Spinal cord (tissue), 10 donors: Measurements from ENCODE around the gene HIGD1C. TPM values are rescaled to one million over a fixed set of nuclear protein-coding genes. Genes with fewer than 3 reads are reported as not detected.

Experiments used
- DNase-seq, 6 donors: peaks; one replicate each; pipeline versions ENCODE4 v3.0.0 to v3.0.0-alpha.2; 2013 to 2015; ENCODE audit warnings: low spot score in 6 of 6, low read depth in 4 of 6
- H3K27ac ChIP-seq: one replicate; pipeline ENCODE4 v1.5.1; 2013; ENCODE audit warnings: low read depth, low read length, control low read depth
- H3K27me3 ChIP-seq: one replicate; pipeline ENCODE4 v1.6.1; 2013; ENCODE audit warnings: low read length; ENCODE audit not compliant: control insufficient read depth, insufficient read depth
- H3K36me3 ChIP-seq: one replicate; pipeline ENCODE4 v1.6.1; 2013; ENCODE audit warnings: low read length; ENCODE audit not compliant: control insufficient read depth, insufficient read depth
- H3K4me1 ChIP-seq: one replicate; pipeline ENCODE4 v1.6.1; 2013; ENCODE audit warnings: low read length; ENCODE audit not compliant: control insufficient read depth, insufficient read depth
- H3K4me3 ChIP-seq: one replicate; pipeline ENCODE4 v1.5.1; 2013; ENCODE audit warnings: low read depth, low read length, control low read depth
- H3K9me3 ChIP-seq: one replicate; pipeline ENCODE4 v1.6.1; 2013; ENCODE audit warnings: low read length; ENCODE audit not compliant: control insufficient read depth, insufficient read depth
- WGBS: methylation state at CpG from one replicate; pipeline ENCODE4 v1.1.5; 2013; ENCODE audit warnings: missing lambda C conversion rate; ENCODE audit not compliant: insufficient coverage; 5-methylcytosine and 5-hydroxymethylcytosine counted together
- polyA plus RNA-seq, 2 donors: library from polyadenylated mRNA; unstranded; fragments of 120-200 nt; gene quantifications; one replicate each; pipeline ENCODE4 v1.2.1, GENCODE V29; 2013; ENCODE audit not compliant: insufficient read length in 2 of 2
- total RNA-seq, 2 donors: library from RNA; depleted of rRNA in 1 of 2; stranded (reverse); fragments of 120-200 nt in 1 of 2; fragments of >200 nt in 1 of 2; gene quantifications; one replicate each; pipeline versions ENCODE4 v1.2.3 to v1.2.4, GENCODE V29; 2013 to 2014
- donor health status: healthy.

HIGD1C gene
- total and polyA plus RNA-seq, 4 donors = 0.53 TPM; not detected in 3

GRCh38 chr12:50979369-50980052 is 27.2 kb downstream of the HIGD1C start:
- DNase-seq = no peak
- Histone ChIP-seq H3K36me3 (peaks cover 2% of the 10 kb centered on the region), H3K4me3 (no peak overlapping the region), H3K4me1 (no peaks in the 10 kb centered on the region), H3K9me3 (no peaks in the 10 kb centered on the region), H3K27ac (no peak overlapping the region), H3K27me3 (no peaks in the 10 kb centered on the region)
- WGBS = 89% methylated on average over 3 of the region's 6 CpGs

- no peaks in the 10 kb centered on the region for H3K9me3 ChIP-seq
- H3K4me3 ChIP-seq = no peak overlapping the region
These were observed 28.2 kb downstream of the HIGD1C start for GRCh38 chr12:50980545-50980944.

GRCh38 chr12:50981319-50982239 is 29.2 kb downstream of the HIGD1C start:
- DNase-seq = no peak
- Histone ChIP-seq H3K36me3 (peaks cover 3% of the 10 kb centered on the region), H3K27me3 (no peaks in the 10 kb centered on the region), H3K27ac (no peak overlapping the region), H3K9me3 (no peaks in the 10 kb centered on the region), H3K4me1 (no peaks in the 10 kb centered on the region), H3K4me3 (no peak overlapping the region)
- 77% methylated on average over 3 of the region's 6 CpGs for WGBS

More at GRCh38 chr12:50980545-50980944, 28.2 kb downstream of the HIGD1C start:
- Histone ChIP-seq H3K4me1 (no peaks in the 10 kb centered on the region), H3K36me3 (peaks cover 2% of the 10 kb centered on the region), H3K27me3 (no peaks in the 10 kb centered on the region), H3K27ac (no peak overlapping the region)
- WGBS = no CpG with 5 or more reads among the region's 2 CpGs
- no peak for DNase-seq

- DNase-seq = peak in 2 of 6 donors; percentile 50 to 54
- no peaks in the 10 kb centered on the region for H3K9me3 ChIP-seq
- WGBS = no CpG with 5 or more reads among the region's 2 CpGs
- no peak overlapping the region for H3K27ac ChIP-seq
- H3K4me1 ChIP-seq = no peaks in the 10 kb centered on the region
- H3K36me3 ChIP-seq = peaks cover 13% of the 10 kb centered on the region
- no peaks in the 10 kb centered on the region for H3K27me3 ChIP-seq
- H3K4me3 ChIP-seq = no peak overlapping the region
These were observed 32.4 kb downstream of the HIGD1C start for GRCh38 chr12:50984586-50985298.

- Histone ChIP-seq H3K27me3 (no peaks in the 10 kb centered on the region), H3K4me1 (no peaks in the 10 kb centered on the region), H3K9me3 (no peaks in the 10 kb centered on the region), H3K27ac (no peak overlapping the region), H3K4me3 (no peak overlapping the region), H3K36me3 (peaks cover 11% of the 10 kb centered on the region)
- no peak for DNase-seq
These were observed 33.0 kb downstream of the HIGD1C start for GRCh38 chr12:50985322-50985721.

GRCh38 chr12:50986966-50987737 is 34.8 kb downstream of the HIGD1C start:
- no peak overlapping the region for H3K4me3 ChIP-seq
- H3K9me3 ChIP-seq = no peaks in the 10 kb centered on the region

GRCh38 chr12:50988051-50988450 is 35.7 kb downstream of the HIGD1C start:
- no peak overlapping the region for H3K27ac ChIP-seq
- peaks cover 29% of the 10 kb centered on the region for H3K36me3 ChIP-seq
- DNase-seq = no peak
- H3K4me1 ChIP-seq = no peaks in the 10 kb centered on the region
- H3K9me3 ChIP-seq = no peaks in the 10 kb centered on the region
- H3K4me3 ChIP-seq = no peak overlapping the region
- WGBS = 81% methylated on average over 5 of the region's 5 CpGs
- H3K27me3 ChIP-seq = no peaks in the 10 kb centered on the region

More at GRCh38 chr12:50986966-50987737, 34.8 kb downstream of the HIGD1C start:
- Histone ChIP-seq H3K4me1 (no peaks in the 10 kb centered on the region), H3K27me3 (no peaks in the 10 kb centered on the region), H3K36me3 (peaks cover 25% of the 10 kb centered on the region), H3K27ac (no peak overlapping the region)
- DNase-seq = peak in 5 of 6 donors; percentile 26 to 82 (median 56)
- 53% methylated on average over 3 of the region's 8 CpGs for WGBS

- no peaks in the 10 kb centered on the region for H3K4me1 ChIP-seq
- H3K4me3 ChIP-seq = no peak overlapping the region
- no peak overlapping the region for H3K27ac ChIP-seq
- DNase-seq = no peak
- no peaks in the 10 kb centered on the region for H3K27me3 ChIP-seq
- no peaks in the 10 kb centered on the region for H3K9me3 ChIP-seq
- peaks cover 33% of the 10 kb centered on the region for H3K36me3 ChIP-seq
- WGBS = 100% methylated on average over 3 of the region's 5 CpGs
These were observed 36.5 kb downstream of the HIGD1C start for GRCh38 chr12:50988871-50989270.

- WGBS = 100% methylated on average over 1 of the region's 4 CpGs
- Histone ChIP-seq H3K9me3 (no peaks in the 10 kb centered on the region), H3K36me3 (peaks cover 38% of the 10 kb centered on the region), H3K27me3 (no peaks in the 10 kb centered on the region), H3K4me1 (no peaks in the 10 kb centered on the region), H3K4me3 (no peak overlapping the region), H3K27ac (no peak overlapping the region)
- no peak for DNase-seq
These were observed 37.9 kb downstream of the HIGD1C start for GRCh38 chr12:50990147-50990727.
